Peyer's patch (tissue), 4 donors: ENCODE data around the gene TMEM107.

Source experiments
- POLR2A ChIP-seq, 2 donors: fragments of 450-650 bp; IDR thresholded peaks; one replicate each; pipeline ENCODE4 v1.5.1; 2017; ENCODE audit warnings: antibody characterized with exemption in 2 of 2, mild to moderate bottlenecking in 2 of 2, moderate library complexity in 2 of 2
- TF ChIP-seq, protein P1 (sequence below), 6 experiments: fragments of 450-650 bp in 4 of 6; fragments of 200-600 bp in 2 of 6; sonication (generic) in 1 of 6; IDR thresholded peaks; one replicate each; pipeline ENCODE4 v1.5.1; 2017 to 2019; ENCODE audit warnings: antibody characterized with exemption in 6 of 6, mild to moderate bottlenecking in 3 of 6, moderate library complexity in 1 of 6

- TF ChIP-seq, protein P1, sequence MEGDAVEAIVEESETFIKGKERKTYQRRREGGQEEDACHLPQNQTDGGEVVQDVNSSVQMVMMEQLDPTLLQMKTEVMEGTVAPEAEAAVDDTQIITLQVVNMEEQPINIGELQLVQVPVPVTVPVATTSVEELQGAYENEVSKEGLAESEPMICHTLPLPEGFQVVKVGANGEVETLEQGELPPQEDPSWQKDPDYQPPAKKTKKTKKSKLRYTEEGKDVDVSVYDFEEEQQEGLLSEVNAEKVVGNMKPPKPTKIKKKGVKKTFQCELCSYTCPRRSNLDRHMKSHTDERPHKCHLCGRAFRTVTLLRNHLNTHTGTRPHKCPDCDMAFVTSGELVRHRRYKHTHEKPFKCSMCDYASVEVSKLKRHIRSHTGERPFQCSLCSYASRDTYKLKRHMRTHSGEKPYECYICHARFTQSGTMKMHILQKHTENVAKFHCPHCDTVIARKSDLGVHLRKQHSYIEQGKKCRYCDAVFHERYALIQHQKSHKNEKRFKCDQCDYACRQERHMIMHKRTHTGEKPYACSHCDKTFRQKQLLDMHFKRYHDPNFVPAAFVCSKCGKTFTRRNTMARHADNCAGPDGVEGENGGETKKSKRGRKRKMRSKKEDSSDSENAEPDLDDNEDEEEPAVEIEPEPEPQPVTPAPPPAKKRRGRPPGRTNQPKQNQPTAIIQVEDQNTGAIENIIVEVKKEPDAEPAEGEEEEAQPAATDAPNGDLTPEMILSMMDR (IDR thresholded peaks at IDR 0.05), result no peak
- TF ChIP-seq POLR2A (IDR thresholded peaks at IDR 0.05), result no peak
These were observed 32.4 kb downstream of the TMEM107 start for GRCh38 chr17:8143581-8144400.
